Lower leg skin (tissue), 4 donors: ENCODE results near the gene GAD1. TPM values are rescaled to one million over a fixed set of nuclear protein-coding genes. Genes with fewer than 3 reads are reported as not detected.

Experiments
- DNase-seq, 2 donors: peaks; one replicate each; pipeline ENCODE4 v3.0.0-alpha.2; 2019; ENCODE audit warnings: low spot score in 2 of 2
- H3K4me3 ChIP-seq: fragments of 200-600 bp; sonication (generic); 2 replicates; pipeline ENCODE4 v1.5.1; 2017; ENCODE audit warnings: mild to moderate bottlenecking, low read depth; ENCODE audit not compliant: poor library complexity, severe bottlenecking
- CTCF ChIP-seq, 3 donors: fragments of 450-650 bp; IDR thresholded peaks; one replicate each; pipeline ENCODE4 v1.5.1; 2016; ENCODE audit warnings: antibody characterized with exemption in 3 of 3, mild to moderate bottlenecking in 3 of 3, moderate library complexity in 2 of 3
- POLR2A ChIP-seq, 2 donors: fragments of 450-650 bp; IDR thresholded peaks; one replicate each; pipeline ENCODE4 v1.6.1; 2016 to 2017; ENCODE audit warnings: antibody characterized with exemption in 2 of 2, mild to moderate bottlenecking in 1 of 2, moderate library complexity in 1 of 2
- WGBS, 2 donors: methylation state at CpG; one replicate each; pipeline ENCODE4 v1.1.5; 2018; 5-methylcytosine and 5-hydroxymethylcytosine counted together
- intact Hi-C: fragments of 100-400 bp; cut with DNase I; formaldehyde crosslinking; loops from one replicate; pipeline ENCODE4 v1.15.0; 2023; ENCODE audit warnings: low total_unique reads
- total RNA-seq, 4 donors: library from RNA; depleted of rRNA; stranded (reverse); fragments of >200 nt; gene quantifications; one replicate each; pipeline ENCODE4 v1.1.0, GENCODE V29; 2016

GAD1 gene
- total RNA-seq, 4 donors from 2014 or later = 0.05 TPM; not detected in 3

- WGBS, 2 donors = 75 to 76% methylated on average over 7 of the region's 7 CpGs
- no peak for DNase-seq
- intact Hi-C loops = no loop called here
- no peak for TF ChIP-seq POLR2A (IDR thresholded peaks at IDR 0.05)
- no peak for TF ChIP-seq CTCF (IDR thresholded peaks at IDR 0.05)
- H3K4me3 ChIP-seq = no peak overlapping the region
Observed at GRCh38 chr2:170862286-170862902, 45.7 kb downstream of the GAD1 start.

DNA sequence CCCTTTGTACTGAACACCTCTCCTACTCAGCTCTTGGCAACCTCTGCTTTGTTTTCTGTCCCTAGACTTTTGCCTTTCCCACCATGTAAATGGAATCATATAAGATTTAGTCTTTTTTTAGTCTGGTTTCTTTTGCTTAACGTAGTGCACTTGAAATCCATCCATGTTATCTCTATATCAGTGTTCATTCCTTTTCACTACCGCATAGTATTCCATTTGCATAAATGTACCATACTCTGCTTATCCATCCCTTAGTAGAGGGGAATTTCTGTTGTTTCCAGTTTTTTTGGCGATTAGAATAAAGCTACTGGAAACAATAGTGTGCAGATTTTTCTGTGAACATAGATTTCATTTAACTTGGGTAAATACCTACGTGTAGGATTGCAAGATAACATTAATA, 46.4 kb downstream of the GAD1 start:
- intact Hi-C loops = no loop called here
- WGBS, 2 donors = 88 to 92% methylated on average over 4 of the region's 4 CpGs
- TF ChIP-seq POLR2A (IDR thresholded peaks at IDR 0.05) = no peak
- no peak for TF ChIP-seq CTCF (IDR thresholded peaks at IDR 0.05)
- DNase-seq = no peak
- H3K4me3 ChIP-seq = no peak overlapping the region

GRCh38 chr2:170869036-170869435, 52.3 kb downstream of the GAD1 start:
- WGBS, 2 donors = 48 to 59% methylated on average over 1 of the region's 1 CpG
- no peak overlapping the region for H3K4me3 ChIP-seq
- intact Hi-C loops = no loop called here
- no peak for DNase-seq
- no peak for TF ChIP-seq POLR2A (IDR thresholded peaks at IDR 0.05)
- no peak for TF ChIP-seq CTCF (IDR thresholded peaks at IDR 0.05)

DNA sequence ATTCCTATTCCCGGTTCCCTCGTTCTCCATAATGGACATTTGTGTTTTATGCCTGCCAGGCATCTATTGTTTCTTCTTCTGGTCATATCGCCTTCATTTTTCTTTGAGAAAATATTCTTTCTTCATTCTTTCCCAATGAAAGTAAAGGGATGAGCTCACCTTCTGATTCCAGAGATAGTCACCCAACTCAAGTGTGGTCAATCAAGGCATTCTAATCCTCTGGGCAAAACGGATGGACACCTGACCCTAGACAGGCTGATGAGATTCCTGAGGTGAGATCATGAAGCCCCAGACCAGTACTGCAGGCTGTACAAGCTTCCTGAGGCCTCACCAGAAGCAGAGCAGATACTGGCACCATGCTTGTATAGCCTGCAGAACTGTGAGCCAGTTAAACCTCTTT, 52.8 kb downstream of the GAD1 start:
- no peak overlapping the region for H3K4me3 ChIP-seq
- no peak for DNase-seq
- WGBS, 2 donors = 90 to 93% methylated on average over 4 of the region's 4 CpGs
- TF ChIP-seq POLR2A (IDR thresholded peaks at IDR 0.05) (no peak), CTCF (IDR thresholded peaks at IDR 0.05) (no peak)
- intact Hi-C loops = no loop called here

DNA sequence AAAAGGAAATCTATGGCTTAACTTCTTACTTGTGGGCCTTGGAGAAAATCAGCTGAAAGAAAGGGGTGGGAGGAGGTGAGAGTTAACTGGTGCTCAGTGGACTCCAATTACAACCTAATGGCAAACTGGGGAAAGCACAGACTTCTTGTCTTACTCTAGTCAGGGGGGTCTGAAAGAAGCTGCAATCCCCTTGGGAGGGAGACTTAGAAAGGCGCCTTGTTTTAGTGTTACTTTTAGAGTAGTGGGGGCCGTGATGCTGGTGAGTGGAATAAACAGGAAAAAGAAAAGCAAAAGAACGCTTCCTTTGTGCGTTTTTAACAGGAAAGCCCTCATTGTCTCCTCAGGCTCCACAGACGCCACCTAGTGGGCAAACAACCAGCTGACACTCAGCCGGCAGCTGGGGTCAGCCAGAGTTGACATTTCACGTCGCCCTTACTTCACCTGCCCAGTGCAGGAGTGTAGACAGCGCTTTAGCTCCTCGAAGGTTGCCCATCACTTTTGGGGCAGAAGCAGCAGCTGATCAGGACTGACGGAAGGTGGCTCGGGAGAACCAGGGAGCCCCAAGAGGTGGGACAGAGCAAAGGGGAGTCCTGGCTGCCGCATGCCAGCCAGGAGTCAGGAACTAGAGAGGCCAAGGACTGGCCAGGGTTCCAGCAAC, 56.5 kb downstream of the GAD1 start:
- H3K4me3 ChIP-seq = no peak overlapping the region
- no peak for TF ChIP-seq POLR2A (IDR thresholded peaks at IDR 0.05)
- peak in 1 of 3 donors; percentile 5 for TF ChIP-seq CTCF (IDR thresholded peaks at IDR 0.05)
- DNase-seq = peak; percentile 32 to 89
- 18 to 23% methylated on average over 13 of the region's 13 CpGs for WGBS, 2 donors
- intact Hi-C loops = no loop called here

DNA sequence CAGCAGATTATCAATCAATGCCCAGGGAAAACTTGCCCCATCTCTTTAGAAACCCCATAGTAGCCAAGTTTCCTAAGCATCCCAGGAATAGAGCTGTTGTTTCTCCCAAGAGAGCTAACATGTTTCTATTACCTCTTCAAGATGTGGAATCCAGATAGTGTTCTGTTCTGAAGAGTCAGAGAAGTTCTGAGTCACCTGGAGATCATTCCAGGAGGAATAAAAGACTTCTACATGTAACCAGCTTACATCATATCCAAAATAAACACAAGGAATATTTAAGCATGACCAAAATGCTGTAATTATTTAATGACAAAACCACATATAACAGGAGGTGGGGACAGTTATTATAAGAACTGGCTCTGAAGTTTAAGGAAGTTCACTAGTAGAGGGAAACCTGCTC, 61.4 kb downstream of the GAD1 start:
- TF ChIP-seq CTCF (IDR thresholded peaks at IDR 0.05) (no peak), POLR2A (IDR thresholded peaks at IDR 0.05) (no peak)
- H3K4me3 ChIP-seq = no peak overlapping the region
- intact Hi-C loops = no loop called here
- no peak for DNase-seq
